PC-9 (cell line): ENCODE results near the gene ELANE. TPM values are rescaled to one million over a fixed set of nuclear protein-coding genes. Genes with fewer than 3 reads are reported as not detected.
"Not testable (repeated sequence)": the region's sequence is repeated elsewhere in the genome, so short reads cannot be mapped to it uniquely, and the experiment has no call there.

Source experiments
- BruUV-seq: library from RNA; stranded (reverse); fragments of 400-500 nt; replicated peaks from 2 replicates; lab custom pipeline; 2021; lab: Mats Ljungman, UMichigan
- CTCF ChIA-PET: fragments of 300-600 bp; sonication (Branson Sonifier 250); formaldehyde crosslinking; loops from one replicate; lab custom pipeline; 2022; ENCODE audit warnings: antibody characterized with exemption; lab: Charles Lee
- POLR2A ChIA-PET: fragments of 300-600 bp; sonication (Branson Sonifier 250); formaldehyde crosslinking; loops from one replicate; lab custom pipeline; 2022; ENCODE audit warnings: antibody characterized with exemption; ENCODE audit not compliant: unreplicated experiment; lab: Charles Lee
- DNase-seq, 2 experiments: peaks; one replicate each; pipeline versions ENCODE4 v3.0.0 to v3.0.0-alpha.2; 2015 to 2022; ENCODE audit warnings: mixed read lengths in 1 of 2
- H2AFZ ChIP-seq: fragments of 200-600 bp; sonication (generic); 2 replicates; pipeline ENCODE4 v1.8.1; 2017; ENCODE audit warnings: antibody characterized with exemption
- H3F3A ChIP-seq: fragments of 200-600 bp; sonication (generic); 2 replicates; pipeline ENCODE4 v1.8.1; 2017; ENCODE audit warnings: antibody characterized with exemption, mild to moderate bottlenecking, low read depth; ENCODE audit not compliant: insufficient read depth
- H3K27ac ChIP-seq: fragments of 200-600 bp; sonication (generic); 2 replicates; pipeline ENCODE4 v1.6.1; 2016; ENCODE audit warnings: mixed run types
- H3K27me3 ChIP-seq: fragments of 200-600 bp; sonication (generic); 2 replicates; pipeline ENCODE4 v1.6.1; 2016; ENCODE audit warnings: low read depth, mixed run types; ENCODE audit not compliant: insufficient read depth
- H3K36me3 ChIP-seq: fragments of 200-600 bp; sonication (generic); 2 replicates; pipeline ENCODE4 v1.6.1; 2016; ENCODE audit warnings: low read depth, mixed run types
- H3K4me1 ChIP-seq: fragments of 200-600 bp; sonication (generic); replicated peaks from 2 replicates; pipeline ENCODE4 v1.6.1; 2016; ENCODE audit warnings: mixed run types; ENCODE audit not compliant: insufficient read depth
- H3K4me2 ChIP-seq: fragments of 200-600 bp; sonication (generic); 2 replicates; pipeline ENCODE4 v1.6.1; 2017; ENCODE audit warnings: mixed run types
- H3K4me3 ChIP-seq: fragments of 200-600 bp; sonication (generic); 2 replicates; pipeline ENCODE4 v1.6.1; 2016; ENCODE audit warnings: mixed run types
- H3K79me2 ChIP-seq: fragments of 200-600 bp; sonication (generic); 2 replicates; pipeline ENCODE4 v1.6.1; 2017; ENCODE audit warnings: low read depth, mixed run types
- H3K9me2 ChIP-seq: fragments of 200-600 bp; sonication (generic); 2 replicates; pipeline ENCODE4 v1.8.1; 2017; ENCODE audit warnings: mild to moderate bottlenecking; ENCODE audit not compliant: insufficient read depth
- H3K9me3 ChIP-seq: fragments of 200-600 bp; sonication (generic); 2 replicates; pipeline ENCODE4 v1.8.1; 2016; ENCODE audit warnings: low read depth; ENCODE audit not compliant: insufficient read depth
- H4K20me1 ChIP-seq: fragments of 200-600 bp; sonication (generic); 2 replicates; pipeline ENCODE4 v1.8.1; 2017; ENCODE audit not compliant: insufficient read depth
- CTCF ChIP-seq: fragments of 200-600 bp; sonication (generic); conservative IDR thresholded peaks from 2 replicates; pipeline ENCODE4 v1.6.1; 2017; ENCODE audit warnings: mixed run types, antibody characterized with exemption, mild to moderate bottlenecking, moderate library complexity
- EZH2 ChIP-seq: fragments of 200-600 bp; sonication (generic); IDR thresholded peaks from 2 replicates; pipeline ENCODE4 v1.8.0; 2017; ENCODE audit warnings: antibody characterized with exemption, low read depth
- intact Hi-C: fragments of 100-400 bp; cut with micrococcal nuclease; formaldehyde crosslinking; loops from one replicate; pipeline ENCODE4 v1.10.0; 2022; ENCODE audit not compliant: unreplicated experiment
- total RNA-seq: library from RNA; stranded (reverse); gene quantifications from 2 replicates; pipeline ENCODE4 v1.2.3, GENCODE V29; 2021

ELANE gene
- total RNA-seq, 1 experiment from 2014 or later: not detected

- intact Hi-C loops: no loop called here
- POLR2A ChIA-PET: no interaction called here
These were observed 36.2 kb upstream of the ELANE start for GRCh38 chr19:815775-816499.

GRCh38 chr19:816500-816857 is 35.6 kb upstream of the ELANE start:
- ChIA-PET POLR2A (no interaction called here), CTCF (no interaction called here)
- TF ChIP-seq CTCF (no peak), EZH2 (no peak)
- Histone ChIP-seq H3K4me2 (no peak overlapping the region), H3K9me3 (no peaks in the 10 kb centered on the region), H4K20me1 (peaks cover 2% of the 10 kb centered on the region), H3K4me3 (no peak overlapping the region), H2AFZ (no peak overlapping the region), H3K27ac (no peak overlapping the region), H3K79me2 (no peaks in the 10 kb centered on the region), H3K9me2 (no peaks in the 10 kb centered on the region), H3F3A (peaks cover 10% of the 10 kb centered on the region; the same call in 1 of the 2 replicates), H3K27me3 (no peaks in the 10 kb centered on the region), H3K36me3 (no peaks in the 10 kb centered on the region), H3K4me1 (no peaks in the 10 kb centered on the region)
- no TSS peak for BruUV-seq
- intact Hi-C loops: no loop called here
- no peak for DNase-seq

More at GRCh38 chr19:815775-816499, 36.2 kb upstream of the ELANE start:
- H3K4me1 ChIP-seq: no peaks in the 10 kb centered on the region
- no peaks in the 10 kb centered on the region for H3K9me3 ChIP-seq
- H3K27ac ChIP-seq: no peak overlapping the region
- no peaks in the 10 kb centered on the region for H3K36me3 ChIP-seq
- TF ChIP-seq EZH2: no peak
- no peak for TF ChIP-seq CTCF
- BruUV-seq: no TSS peak
- CTCF ChIA-PET: no interaction called here
- H2AFZ ChIP-seq: no peak overlapping the region
- H3K4me3 ChIP-seq: no peak overlapping the region
- no peaks in the 10 kb centered on the region for H3K27me3 ChIP-seq
- no peaks in the 10 kb centered on the region for H3K79me2 ChIP-seq
- no peak for DNase-seq
- peaks cover 16% of the 10 kb centered on the region; the same call in 1 of the 2 replicates for H3F3A ChIP-seq
- H4K20me1 ChIP-seq: peaks cover 7% of the 10 kb centered on the region
- no peak overlapping the region for H3K4me2 ChIP-seq
- no peaks in the 10 kb centered on the region for H3K9me2 ChIP-seq

- H2AFZ ChIP-seq, intact Hi-C loops, DNase-seq, H3K36me3 ChIP-seq, H3K9me3 ChIP-seq, H3K4me3 ChIP-seq, H3K4me1 ChIP-seq, H3K79me2 ChIP-seq, H3K9me2 ChIP-seq, H3K27ac ChIP-seq, BruUV-seq, H3K4me2 ChIP-seq, H3K27me3 ChIP-seq, H4K20me1 ChIP-seq: not testable (repeated sequence)
- ChIA-PET CTCF (interaction anchor here (0.6 kb wide), 1 partner anchor 34 kb away, joined by 4 read pairs; no protein-coding TSS in a partner anchor), POLR2A (interaction anchor here (0.5 kb wide), 1 partner anchor 40 kb away, joined by 3 read pairs; no protein-coding TSS in a partner anchor)
- peaks cover 14% of the 10 kb centered on the region; the same call in 1 of the 2 replicates for H3F3A ChIP-seq
These were observed 31.9 kb upstream of the ELANE start for GRCh38 chr19:820212-820611.
